Measurements from ENCODE around the gene LRP1.

- TF ChIP-seq, protein P1, sequence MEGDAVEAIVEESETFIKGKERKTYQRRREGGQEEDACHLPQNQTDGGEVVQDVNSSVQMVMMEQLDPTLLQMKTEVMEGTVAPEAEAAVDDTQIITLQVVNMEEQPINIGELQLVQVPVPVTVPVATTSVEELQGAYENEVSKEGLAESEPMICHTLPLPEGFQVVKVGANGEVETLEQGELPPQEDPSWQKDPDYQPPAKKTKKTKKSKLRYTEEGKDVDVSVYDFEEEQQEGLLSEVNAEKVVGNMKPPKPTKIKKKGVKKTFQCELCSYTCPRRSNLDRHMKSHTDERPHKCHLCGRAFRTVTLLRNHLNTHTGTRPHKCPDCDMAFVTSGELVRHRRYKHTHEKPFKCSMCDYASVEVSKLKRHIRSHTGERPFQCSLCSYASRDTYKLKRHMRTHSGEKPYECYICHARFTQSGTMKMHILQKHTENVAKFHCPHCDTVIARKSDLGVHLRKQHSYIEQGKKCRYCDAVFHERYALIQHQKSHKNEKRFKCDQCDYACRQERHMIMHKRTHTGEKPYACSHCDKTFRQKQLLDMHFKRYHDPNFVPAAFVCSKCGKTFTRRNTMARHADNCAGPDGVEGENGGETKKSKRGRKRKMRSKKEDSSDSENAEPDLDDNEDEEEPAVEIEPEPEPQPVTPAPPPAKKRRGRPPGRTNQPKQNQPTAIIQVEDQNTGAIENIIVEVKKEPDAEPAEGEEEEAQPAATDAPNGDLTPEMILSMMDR (IDR thresholded peaks at IDR 0.05) = no peak
- no peak for TF ChIP-seq POLR2A (IDR thresholded peaks at IDR 0.05)
Observed at GRCh38 chr12:57169046-57169795, 40.9 kb downstream of the LRP1 start.

Data from Peyer's patch (tissue), 4 donors.